GM18858 (cell line): ENCODE measurements around the gene TRAF5.

Experiments
- ATAC-seq: cut with Tn5 transposase; IDR thresholded peaks from one replicate; pipeline ENCODE4 v1.9.1; 2021; ENCODE audit not compliant: unreplicated experiment

Gene TRAF5

GRCh38 chr1:211416628-211417323, 90.1 kb downstream of the TRAF5 start:
- ATAC-seq, result peak; percentile 50

GRCh38 chr1:211420389-211420788, 93.8 kb downstream of the TRAF5 start:
- ATAC-seq, result no peak

GRCh38 chr1:211420845-211421454, 94.3 kb downstream of the TRAF5 start:
- no peak for ATAC-seq

GRCh38 chr1:211424018-211424417, 97.4 kb downstream of the TRAF5 start:
- no peak for ATAC-seq
